Prostate gland (tissue), 2 donors: ENCODE results near the gene TERB1.

Experiments
- POLR2A ChIP-seq: fragments of 450-650 bp; IDR thresholded peaks from one replicate; pipeline ENCODE4 v1.6.1; 2016; ENCODE audit warnings: antibody characterized with exemption, mild to moderate bottlenecking
- POLR2AphosphoS5 ChIP-seq: sonication (generic); formaldehyde crosslinking; IDR thresholded peaks from one replicate; pipeline ENCODE4 v1.6.1; 2017; ENCODE audit warnings: antibody characterized with exemption
- TF ChIP-seq, protein P1 (sequence below), 4 experiments: fragments of 200-600 bp in 2 of 4; fragments of 450-650 bp in 2 of 4; sonication (generic) in 2 of 4; IDR thresholded peaks; 1 replicate in 3 of 4; 2 replicates in 1 of 4; pipeline ENCODE4 v1.5.1; 2016 to 2019; ENCODE audit warnings: antibody characterized with exemption in 4 of 4, mild to moderate bottlenecking in 2 of 4, moderate library complexity in 2 of 4

- TF ChIP-seq POLR2A, result no peak
- TF ChIP-seq, protein P1, sequence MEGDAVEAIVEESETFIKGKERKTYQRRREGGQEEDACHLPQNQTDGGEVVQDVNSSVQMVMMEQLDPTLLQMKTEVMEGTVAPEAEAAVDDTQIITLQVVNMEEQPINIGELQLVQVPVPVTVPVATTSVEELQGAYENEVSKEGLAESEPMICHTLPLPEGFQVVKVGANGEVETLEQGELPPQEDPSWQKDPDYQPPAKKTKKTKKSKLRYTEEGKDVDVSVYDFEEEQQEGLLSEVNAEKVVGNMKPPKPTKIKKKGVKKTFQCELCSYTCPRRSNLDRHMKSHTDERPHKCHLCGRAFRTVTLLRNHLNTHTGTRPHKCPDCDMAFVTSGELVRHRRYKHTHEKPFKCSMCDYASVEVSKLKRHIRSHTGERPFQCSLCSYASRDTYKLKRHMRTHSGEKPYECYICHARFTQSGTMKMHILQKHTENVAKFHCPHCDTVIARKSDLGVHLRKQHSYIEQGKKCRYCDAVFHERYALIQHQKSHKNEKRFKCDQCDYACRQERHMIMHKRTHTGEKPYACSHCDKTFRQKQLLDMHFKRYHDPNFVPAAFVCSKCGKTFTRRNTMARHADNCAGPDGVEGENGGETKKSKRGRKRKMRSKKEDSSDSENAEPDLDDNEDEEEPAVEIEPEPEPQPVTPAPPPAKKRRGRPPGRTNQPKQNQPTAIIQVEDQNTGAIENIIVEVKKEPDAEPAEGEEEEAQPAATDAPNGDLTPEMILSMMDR (IDR thresholded peaks at IDR 0.05), result no peak
- no peak for TF ChIP-seq POLR2AphosphoS5
These were observed 49.0 kb downstream of the TERB1 start for GRCh38 chr16:66752379-66752778.
